Natural killer cell (primary cell): ENCODE data around the gene HAPLN3. TPM values are rescaled to one million over a fixed set of nuclear protein-coding genes. Genes with fewer than 3 reads are reported as not detected.

Experiments
- ATAC-seq, 3 donors: fragments of 150-1000 bp in 2 of 3; fragments of 200-7000 bp in 1 of 3; cut with Tn5 transposase; 1 replicate in 1 of 3; 2 replicates in 2 of 3; pipeline ENCODE4 v1.10.0; 2021; ENCODE audit warnings: mild to moderate bottlenecking in 2 of 3, moderate library complexity in 2 of 3
- DNase-seq, 2 donors: peaks; one replicate each; pipeline versions ENCODE4 v3.0.0 to v3.0.0-alpha.2; 2013 to 2021; ENCODE audit warnings: mixed read lengths in 1 of 2
- H3K27ac ChIP-seq: one replicate; pipeline ENCODE4 v1.5.1; 2013; ENCODE audit warnings: mild to moderate bottlenecking, low read length
- H3K27me3 ChIP-seq: one replicate; pipeline ENCODE4 v1.6.1; 2013; ENCODE audit warnings: low read length; ENCODE audit not compliant: control insufficient read depth, insufficient read depth
- H3K36me3 ChIP-seq: one replicate; pipeline ENCODE4 v1.6.1; 2013; ENCODE audit warnings: low read length; ENCODE audit not compliant: control insufficient read depth, insufficient read depth
- H3K4me1 ChIP-seq: one replicate; pipeline ENCODE4 v1.6.1; 2013; ENCODE audit warnings: low read length; ENCODE audit not compliant: control insufficient read depth, insufficient read depth
- H3K4me3 ChIP-seq: one replicate; pipeline ENCODE4 v1.5.1; 2013; ENCODE audit warnings: low read length
- H3K9me3 ChIP-seq: one replicate; pipeline ENCODE4 v1.6.1; 2013; ENCODE audit warnings: low read length; ENCODE audit not compliant: control insufficient read depth, insufficient read depth
- H3K27ac Mint-ChIP-seq, 2 donors: one replicate each; pipeline ENCODE4 v1.8.0; 2022; ENCODE audit warnings: mild to moderate bottlenecking in 2 of 2, mixed read lengths in 2 of 2, moderate library complexity in 1 of 2
- H3K27me3 Mint-ChIP-seq, 2 donors: one replicate each; pipeline ENCODE4 v1.8.0; 2022; ENCODE audit warnings: low read depth in 2 of 2, mixed read lengths in 2 of 2
- H3K36me3 Mint-ChIP-seq: one replicate; pipeline ENCODE4 v1.8.0; 2022; ENCODE audit warnings: mixed read lengths
- H3K4me1 Mint-ChIP-seq, 2 donors: one replicate each; pipeline ENCODE4 v1.8.0; 2022; ENCODE audit warnings: mixed read lengths in 2 of 2
- H3K4me3 Mint-ChIP-seq: one replicate; pipeline ENCODE4 v1.8.0; 2022; ENCODE audit warnings: mild to moderate bottlenecking, moderate library complexity, mixed read lengths
- H3K9me3 Mint-ChIP-seq, 2 donors: one replicate each; pipeline ENCODE4 v1.8.0; 2022; ENCODE audit warnings: mixed read lengths in 2 of 2
- CTCF ChIP-seq: fragments of 200-600 bp; IDR thresholded peaks from one replicate; pipeline ENCODE4 v1.8.0; 2022; ENCODE audit warnings: antibody characterized with exemption
- WGBS: methylation state at CpG from one replicate; pipeline ENCODE4 v1.1.7; 2013; ENCODE audit warnings: missing lambda C conversion rate; ENCODE audit not compliant: insufficient coverage; 5-methylcytosine and 5-hydroxymethylcytosine counted together
- intact Hi-C: fragments of 100-400 bp; cut with micrococcal nuclease; formaldehyde crosslinking; loops from one replicate; pipeline ENCODE4 v1.14.2; 2022
- total RNA-seq, 4 donors: library from RNA; stranded (reverse); fragments of 120-200 nt in 1 of 4; gene quantifications; one replicate each; pipeline versions ENCODE4 v1.2.3 to v1.2.4, GENCODE V29; 2013 to 2022

The HAPLN3 gene
- total RNA-seq, 3 donors from 2014 or later (not counting 1 experiment from before 2014, with no cell fraction given): 10.1 to 10.8 (median 10.4) TPM

- DNase-seq (no peak), ATAC-seq (no peak)
- Histone ChIP-seq H3K36me3 (no peaks in the 10 kb centered on the region), H3K9me3 (no peaks in the 10 kb centered on the region), H3K27me3 (no peaks in the 10 kb centered on the region), H3K27ac (no peak overlapping the region), H3K4me3 (no peak overlapping the region), H3K4me1 (peaks cover 28% of the 10 kb centered on the region)
- no peaks in the 10 kb centered on the region for H3K9me3 Mint-ChIP-seq
- intact Hi-C loops: loop anchor here (5.0 kb wide), 1 partner anchor 286 kb away; the partner anchor contains the start of gene AEN
- WGBS: 86% methylated on average over 12 of the region's 12 CpGs
- peaks cover 14 to 32% of the 10 kb centered on the region in 2 donors for H3K4me1 Mint-ChIP-seq
- no peaks in the 10 kb centered on the region for H3K27me3 Mint-ChIP-seq
- no peak for TF ChIP-seq CTCF
- no peaks in the 10 kb centered on the region for H3K36me3 Mint-ChIP-seq
- H3K4me3 Mint-ChIP-seq: no peak overlapping the region
- no peak overlapping the region for H3K27ac Mint-ChIP-seq
These were observed 12.8 kb upstream of the HAPLN3 start for GRCh38 chr15:88908123-88908522.

GRCh38 chr15:88907111-88907510 is 11.8 kb upstream of the HAPLN3 start:
- peaks cover 20% of the 10 kb centered on the region for H3K4me1 ChIP-seq
- H3K9me3 Mint-ChIP-seq: no peaks in the 10 kb centered on the region
- no peaks in the 10 kb centered on the region for H3K36me3 ChIP-seq
- H3K27me3 ChIP-seq: no peaks in the 10 kb centered on the region
- DNase-seq (no peak), ATAC-seq (no peak)
- no peaks in the 10 kb centered on the region for H3K36me3 Mint-ChIP-seq
- H3K4me3 Mint-ChIP-seq: no peak overlapping the region
- H3K27ac Mint-ChIP-seq: no peak overlapping the region
- no peak overlapping the region for H3K4me3 ChIP-seq
- H3K9me3 ChIP-seq: no peaks in the 10 kb centered on the region
- no peak overlapping the region for H3K27ac ChIP-seq
- WGBS: 88% methylated on average over 14 of the region's 14 CpGs
- H3K4me1 Mint-ChIP-seq: peaks cover 11 to 24% of the 10 kb centered on the region in 2 donors
- intact Hi-C loops: loop anchor here (5.0 kb wide), 1 partner anchor 285 kb away; the partner anchor contains the start of gene AEN
- no peaks in the 10 kb centered on the region for H3K27me3 Mint-ChIP-seq
- TF ChIP-seq CTCF: no peak

GRCh38 chr15:88906551-88906950 is 11.2 kb upstream of the HAPLN3 start:
- WGBS: 96% methylated on average over 7 of the region's 7 CpGs
- ATAC-seq (no peak), DNase-seq (no peak)
- Mint-ChIP-seq H3K27me3 (no peaks in the 10 kb centered on the region), H3K27ac (no peak overlapping the region), H3K9me3 (no peaks in the 10 kb centered on the region), H3K4me3 (no peak overlapping the region), H3K4me1 (peaks cover 7 to 19% of the 10 kb centered on the region in 2 donors), H3K36me3 (no peaks in the 10 kb centered on the region)
- Histone ChIP-seq H3K4me3 (no peak overlapping the region), H3K27me3 (no peaks in the 10 kb centered on the region), H3K4me1 (peaks cover 15% of the 10 kb centered on the region), H3K27ac (no peak overlapping the region), H3K9me3 (no peaks in the 10 kb centered on the region), H3K36me3 (no peaks in the 10 kb centered on the region)
- intact Hi-C loops: loop anchor here (5.0 kb wide), 1 partner anchor 284 kb away; the partner anchor contains the start of gene AEN
- TF ChIP-seq CTCF: no peak

- no peak for ATAC-seq
- Mint-ChIP-seq H3K4me3 (no peak overlapping the region), H3K27ac (no peak overlapping the region), H3K4me1 (peaks cover 7 to 19% of the 10 kb centered on the region in 2 donors), H3K27me3 (no peaks in the 10 kb centered on the region), H3K9me3 (no peaks in the 10 kb centered on the region), H3K36me3 (no peaks in the 10 kb centered on the region)
- Histone ChIP-seq H3K27me3 (no peaks in the 10 kb centered on the region), H3K4me3 (no peak overlapping the region), H3K36me3 (no peaks in the 10 kb centered on the region), H3K4me1 (peaks cover 15% of the 10 kb centered on the region), H3K27ac (no peak overlapping the region), H3K9me3 (no peaks in the 10 kb centered on the region)
- DNase-seq: no peak
- WGBS: 89% methylated on average over 1 of the region's 1 CpG
- intact Hi-C loops: loop anchor here (5.0 kb wide), 1 partner anchor 284 kb away; the partner anchor contains the start of gene AEN
- no peak for TF ChIP-seq CTCF
These were observed 10.8 kb upstream of the HAPLN3 start for GRCh38 chr15:88906130-88906529.
